NT2/D1 (cell line): ENCODE data around the gene ENKD1.

ENCODE experiments used
- YY1 ChIP-seq: IDR thresholded peaks from 2 replicates; pipeline ENCODE4 v1.6.1; 2011; ENCODE audit not compliant: insufficient read length, insufficient read depth
- ZNF274 ChIP-seq: IDR thresholded peaks from 2 replicates; pipeline ENCODE4 v1.6.1; 2011; ENCODE audit warnings: mild to moderate bottlenecking, low read depth, low read length

- TF ChIP-seq YY1 (no peak), ZNF274 (no peak)
Measured at GRCh38 chr16:67677712-67678111, 11.2 kb upstream of the ENKD1 start.
